ENCODE measurements around the gene RIPK4.
"Not testable (repeated sequence)": the region's sequence is repeated elsewhere in the genome, so short reads cannot be mapped to it uniquely, and the experiment has no call there.

DNA sequence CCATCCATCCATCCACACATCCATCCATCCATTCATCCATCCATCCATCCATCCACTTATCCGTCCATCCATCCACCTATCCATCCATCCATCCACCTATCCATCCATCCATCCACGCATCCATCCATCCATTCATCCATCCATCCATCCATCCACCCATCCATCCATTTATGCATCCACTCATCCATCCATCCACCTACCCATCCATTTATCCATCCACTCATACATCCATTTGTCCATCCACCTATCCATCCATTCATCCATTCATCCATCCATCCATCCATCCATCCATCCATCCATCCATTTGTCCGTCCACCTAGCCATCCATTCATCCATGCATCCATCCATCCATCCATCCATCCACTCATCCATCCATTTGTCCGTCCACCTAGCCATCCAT, 72.8 kb downstream of the RIPK4 start:
- TF ChIP-seq POLR2AphosphoS5, CTCF (IDR thresholded peaks at IDR 0.05): not testable (repeated sequence)

All from suprapubic skin (tissue), 3 donors.